ENCODE results near the gene CHRM2.

DNA sequence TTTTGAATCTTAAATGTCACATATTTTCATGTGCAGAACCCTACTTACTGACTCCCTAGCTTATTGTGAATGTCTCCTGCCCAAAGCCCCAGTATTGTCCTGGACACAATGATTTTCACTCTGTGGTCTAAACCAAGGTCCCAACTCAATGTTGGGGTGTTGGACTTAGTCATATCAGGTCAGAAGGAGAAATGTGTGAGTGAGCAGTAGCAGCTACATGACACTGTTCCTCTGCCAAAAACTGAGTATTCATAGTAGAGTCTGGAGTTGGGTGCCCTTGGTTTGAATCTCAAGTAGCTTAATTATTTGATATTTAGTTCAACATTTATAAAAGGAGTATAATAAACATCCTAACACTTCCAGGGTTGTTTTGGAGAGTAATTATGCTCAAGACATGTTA lies 141.0 kb downstream of the CHRM2 start:
- TF ChIP-seq POLR2A (IDR thresholded peaks at IDR 0.05) = no peak
- TF ChIP-seq, protein P1, sequence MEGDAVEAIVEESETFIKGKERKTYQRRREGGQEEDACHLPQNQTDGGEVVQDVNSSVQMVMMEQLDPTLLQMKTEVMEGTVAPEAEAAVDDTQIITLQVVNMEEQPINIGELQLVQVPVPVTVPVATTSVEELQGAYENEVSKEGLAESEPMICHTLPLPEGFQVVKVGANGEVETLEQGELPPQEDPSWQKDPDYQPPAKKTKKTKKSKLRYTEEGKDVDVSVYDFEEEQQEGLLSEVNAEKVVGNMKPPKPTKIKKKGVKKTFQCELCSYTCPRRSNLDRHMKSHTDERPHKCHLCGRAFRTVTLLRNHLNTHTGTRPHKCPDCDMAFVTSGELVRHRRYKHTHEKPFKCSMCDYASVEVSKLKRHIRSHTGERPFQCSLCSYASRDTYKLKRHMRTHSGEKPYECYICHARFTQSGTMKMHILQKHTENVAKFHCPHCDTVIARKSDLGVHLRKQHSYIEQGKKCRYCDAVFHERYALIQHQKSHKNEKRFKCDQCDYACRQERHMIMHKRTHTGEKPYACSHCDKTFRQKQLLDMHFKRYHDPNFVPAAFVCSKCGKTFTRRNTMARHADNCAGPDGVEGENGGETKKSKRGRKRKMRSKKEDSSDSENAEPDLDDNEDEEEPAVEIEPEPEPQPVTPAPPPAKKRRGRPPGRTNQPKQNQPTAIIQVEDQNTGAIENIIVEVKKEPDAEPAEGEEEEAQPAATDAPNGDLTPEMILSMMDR (IDR thresholded peaks at IDR 0.05) = no peak

All from uterus (tissue), 2 donors.